Bronchial epithelial cell (primary cell): ENCODE results near the gene ZC3H4. TPM values are rescaled to one million over a fixed set of nuclear protein-coding genes. Genes with fewer than 3 reads are reported as not detected.

Experiments used
- DNase-seq: peaks from one replicate; pipeline ENCODE4 v3.0.0-alpha.2; 2010; ENCODE audit warnings: low read depth
- FAIRE-seq: peaks from 2 replicates; lab custom pipeline; 2011; peaks lifted over from hg19 to GRCh38; lab: Jason Lieb, UNC
- H3K27me3 ChIP-seq: 2 replicates; pipeline ENCODE4 v1.5.1; 2011; ENCODE audit warnings: low read length; ENCODE audit not compliant: control insufficient read depth, insufficient read depth
- H3K36me3 ChIP-seq: 2 replicates; pipeline ENCODE4 v1.5.1; 2011; ENCODE audit warnings: low read length; ENCODE audit not compliant: control insufficient read depth, insufficient read depth
- H3K4me3 ChIP-seq: 2 replicates; pipeline ENCODE4 v1.5.1; 2011; ENCODE audit warnings: mild to moderate bottlenecking, low read depth, low read length, control low read depth
- total RNA-seq: library from RNA; depleted of rRNA; stranded (reverse); fragments of >200 nt; gene quantifications from 2 replicates; pipeline ENCODE4 v1.2.1, GENCODE V29; 2014
- TF ChIP-seq, protein P1 (sequence below): IDR thresholded peaks from 2 replicates; pipeline ENCODE4 v1.5.1; 2011; ENCODE audit warnings: mild to moderate bottlenecking, moderate library complexity, low read length, control low read depth, inconsistent platforms; ENCODE audit not compliant: insufficient read depth, severe bottlenecking

Gene ZC3H4
- total RNA-seq, 1 donor from 2014 or later = 2.6 TPM

DNA sequence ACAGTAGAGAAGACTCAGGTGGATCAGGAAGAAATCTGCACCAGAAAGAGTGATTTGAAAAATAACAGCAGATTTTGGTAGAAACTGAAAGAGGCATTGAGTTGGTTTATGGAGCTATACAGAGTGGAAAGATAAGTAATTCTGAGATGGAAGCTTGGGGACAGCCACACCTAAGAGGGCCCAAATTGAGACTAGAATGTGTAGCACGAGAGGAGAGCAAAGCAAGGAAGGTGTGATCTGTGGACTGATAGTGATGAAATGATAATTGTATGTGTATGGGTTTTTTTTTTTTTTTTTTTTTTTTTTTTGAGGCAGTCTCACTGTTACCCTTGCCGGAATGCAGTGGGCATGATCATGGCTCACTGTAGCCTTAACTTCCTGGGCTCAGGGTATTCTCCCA is 33.3 kb upstream of the ZC3H4 start:
- Histone ChIP-seq H3K27me3 (no peaks in the 10 kb centered on the region), H3K36me3 (peaks cover 12% of the 10 kb centered on the region)

DNA sequence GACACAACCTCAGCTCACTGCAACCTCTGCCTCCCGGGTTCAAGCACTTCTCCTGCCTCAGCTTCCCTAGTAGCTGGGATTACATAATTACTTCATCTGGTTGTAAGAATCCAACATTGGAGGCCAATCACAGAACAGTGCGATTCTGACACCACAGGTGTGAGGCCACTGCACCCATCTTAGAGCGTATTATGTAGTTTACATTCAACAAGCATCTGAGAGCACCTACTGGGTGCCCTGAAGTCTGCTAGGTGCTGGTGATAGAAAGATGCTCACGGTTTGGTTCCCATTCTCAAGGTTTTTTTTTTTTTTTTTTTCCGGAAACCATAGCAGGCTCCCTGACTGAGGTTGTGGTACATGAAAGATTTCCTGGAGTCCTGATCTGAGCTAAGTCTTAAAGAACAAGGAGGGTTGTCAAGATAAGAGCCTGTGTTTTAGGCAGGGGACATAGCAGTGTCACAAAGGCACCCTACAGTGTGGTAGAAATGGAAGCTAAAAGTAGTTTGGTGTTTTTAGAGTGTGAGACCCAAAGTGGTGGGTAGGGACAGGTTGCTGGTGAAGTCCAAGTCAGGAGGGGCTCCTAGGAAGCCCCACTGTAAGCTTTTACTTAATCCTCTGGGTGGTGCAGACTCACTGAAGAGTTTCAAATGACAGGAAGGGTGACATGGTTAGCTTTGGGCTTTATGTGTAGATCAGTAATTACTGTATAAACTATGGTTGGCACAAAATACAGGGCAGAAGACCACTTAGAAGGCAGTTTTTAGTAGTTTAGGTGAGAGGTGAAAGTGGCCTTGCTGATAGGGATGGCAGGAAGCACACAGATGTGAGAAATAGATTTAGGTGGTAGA is 32.3 kb upstream of the ZC3H4 start:
- DNase-seq (no peak), FAIRE-seq (no peak)
- Histone ChIP-seq H3K4me3 (no peak overlapping the region), H3K36me3 (peaks cover 11% of the 10 kb centered on the region), H3K27me3 (no peaks in the 10 kb centered on the region)
- TF ChIP-seq, protein P1, sequence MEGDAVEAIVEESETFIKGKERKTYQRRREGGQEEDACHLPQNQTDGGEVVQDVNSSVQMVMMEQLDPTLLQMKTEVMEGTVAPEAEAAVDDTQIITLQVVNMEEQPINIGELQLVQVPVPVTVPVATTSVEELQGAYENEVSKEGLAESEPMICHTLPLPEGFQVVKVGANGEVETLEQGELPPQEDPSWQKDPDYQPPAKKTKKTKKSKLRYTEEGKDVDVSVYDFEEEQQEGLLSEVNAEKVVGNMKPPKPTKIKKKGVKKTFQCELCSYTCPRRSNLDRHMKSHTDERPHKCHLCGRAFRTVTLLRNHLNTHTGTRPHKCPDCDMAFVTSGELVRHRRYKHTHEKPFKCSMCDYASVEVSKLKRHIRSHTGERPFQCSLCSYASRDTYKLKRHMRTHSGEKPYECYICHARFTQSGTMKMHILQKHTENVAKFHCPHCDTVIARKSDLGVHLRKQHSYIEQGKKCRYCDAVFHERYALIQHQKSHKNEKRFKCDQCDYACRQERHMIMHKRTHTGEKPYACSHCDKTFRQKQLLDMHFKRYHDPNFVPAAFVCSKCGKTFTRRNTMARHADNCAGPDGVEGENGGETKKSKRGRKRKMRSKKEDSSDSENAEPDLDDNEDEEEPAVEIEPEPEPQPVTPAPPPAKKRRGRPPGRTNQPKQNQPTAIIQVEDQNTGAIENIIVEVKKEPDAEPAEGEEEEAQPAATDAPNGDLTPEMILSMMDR = no peak

More for the DNA sequence above, 33.3 kb upstream of the ZC3H4 start:
- H3K4me3 ChIP-seq = no peak overlapping the region
- FAIRE-seq (no peak), DNase-seq (no peak)
- TF ChIP-seq, protein P1 = no peak

DNA sequence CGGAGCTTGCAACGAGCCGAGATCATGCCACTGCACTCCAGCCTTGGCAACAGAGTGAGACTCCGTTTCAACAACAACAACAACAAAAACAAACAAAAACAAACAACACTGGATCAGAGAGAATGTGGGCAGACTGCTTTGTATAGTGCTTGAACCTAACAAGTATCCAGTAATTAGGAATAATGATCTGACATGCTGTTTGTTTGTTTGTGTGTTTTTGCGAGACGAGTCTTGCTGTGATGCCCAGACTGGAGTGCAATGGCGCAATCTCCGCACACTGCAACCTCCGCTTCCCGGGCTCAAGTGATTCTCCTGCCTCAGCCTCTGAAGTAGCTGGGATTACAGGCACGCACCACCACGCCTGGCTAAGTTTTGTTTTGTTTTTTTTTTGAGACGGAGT is 31.1 kb upstream of the ZC3H4 start:
- TF ChIP-seq, protein P1 = no peak
- no peak overlapping the region for H3K4me3 ChIP-seq
- peaks cover 8% of the 10 kb centered on the region for H3K36me3 ChIP-seq
- DNase-seq (no peak), FAIRE-seq (no peak)
- no peaks in the 10 kb centered on the region for H3K27me3 ChIP-seq

DNA sequence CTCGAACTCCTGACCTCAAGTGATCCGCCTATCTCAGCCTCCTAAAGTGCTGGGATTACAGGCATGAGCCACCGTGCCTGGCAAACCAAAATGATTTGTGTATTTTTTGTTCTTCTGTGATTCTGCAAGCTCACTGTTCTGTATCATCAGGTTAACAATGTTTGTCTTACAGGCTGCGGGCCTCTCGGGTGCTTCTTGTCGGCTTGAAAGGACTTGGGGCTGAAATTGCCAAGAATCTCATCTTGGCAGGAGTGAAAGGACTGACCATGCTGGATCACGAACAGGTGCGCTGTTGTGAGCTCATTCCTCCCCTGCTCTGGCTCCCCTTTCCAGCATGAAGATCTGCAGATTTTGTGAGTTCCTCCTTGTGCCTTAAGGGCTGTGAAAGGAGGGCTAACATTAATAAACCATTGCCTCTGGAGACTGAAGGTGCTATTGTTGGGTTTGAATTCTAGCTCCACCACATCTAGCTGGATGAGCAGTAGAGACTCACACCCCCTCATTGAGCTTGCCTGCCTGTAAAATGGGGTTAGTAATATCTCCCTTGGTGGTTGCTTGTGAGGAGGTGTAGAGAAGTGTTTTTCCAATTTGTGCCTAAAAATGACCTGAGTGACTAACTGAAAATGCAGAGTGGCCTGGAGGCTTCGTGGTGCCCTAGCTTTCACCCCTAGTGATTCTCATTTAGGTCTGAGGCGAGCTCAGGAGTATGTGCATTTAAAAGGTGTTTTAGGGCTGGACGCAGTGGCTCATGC is 29.9 kb upstream of the ZC3H4 start:
- Histone ChIP-seq H3K4me3 (no peak overlapping the region), H3K27me3 (no peaks in the 10 kb centered on the region), H3K36me3 (peaks cover 8% of the 10 kb centered on the region)
- DNase-seq (no peak), FAIRE-seq (no peak)
- TF ChIP-seq, protein P1 = no peak

DNA sequence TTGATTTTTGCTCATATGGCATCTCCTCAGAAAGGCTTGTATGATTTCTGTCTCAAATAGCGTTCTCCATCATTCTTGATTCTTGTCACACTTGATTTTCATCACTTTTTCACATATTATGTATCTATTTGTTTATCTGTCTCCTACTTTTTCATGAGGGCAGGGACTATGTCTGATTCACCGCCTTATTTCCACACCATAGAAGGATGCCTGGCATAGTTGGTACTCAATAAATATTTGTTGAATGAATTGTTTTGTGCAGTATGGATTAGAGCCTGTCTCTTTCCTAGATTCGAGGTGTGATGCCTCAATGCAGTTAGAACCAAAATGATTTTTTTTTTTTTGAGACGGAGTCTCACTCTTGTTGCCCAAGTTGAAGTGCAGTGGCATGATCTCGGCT is 29.2 kb upstream of the ZC3H4 start:
- DNase-seq (peak; percentile 42), FAIRE-seq (no peak)
- no peaks in the 10 kb centered on the region for H3K27me3 ChIP-seq
- TF ChIP-seq, protein P1 = no peak
- no peak overlapping the region for H3K4me3 ChIP-seq
- peaks cover 8% of the 10 kb centered on the region for H3K36me3 ChIP-seq
